Nephron progenitor cell (in vitro differentiated cells): ENCODE data around the gene MYLK4.

ENCODE experiments used
- DNase-seq: peaks from one replicate; pipeline ENCODE4 v3.0.0; 2021
- H3K27ac Mint-ChIP-seq: 2 replicates; pipeline ENCODE4 v1.8.0; 2021; ENCODE audit warnings: mild to moderate bottlenecking, moderate library complexity, mixed read lengths
- H3K27me3 Mint-ChIP-seq: 2 replicates; pipeline ENCODE4 v1.8.0; 2021; ENCODE audit warnings: mild to moderate bottlenecking, low read depth, mixed read lengths; ENCODE audit not compliant: poor library complexity
- H3K36me3 Mint-ChIP-seq: 2 replicates; pipeline ENCODE4 v1.8.0; 2021; ENCODE audit warnings: low read depth, mixed read lengths
- H3K4me1 Mint-ChIP-seq: 2 replicates; pipeline ENCODE4 v1.8.0; 2021; ENCODE audit warnings: mixed read lengths
- H3K4me3 Mint-ChIP-seq: 2 replicates; pipeline ENCODE4 v1.8.0; 2021; ENCODE audit warnings: mild to moderate bottlenecking, moderate library complexity, mixed read lengths
- H3K9me3 Mint-ChIP-seq: 2 replicates; pipeline ENCODE4 v1.8.0; 2021; ENCODE audit warnings: mild to moderate bottlenecking, moderate library complexity, mixed read lengths
- TF ChIP-seq, protein P1 (sequence below): fragments of 200-600 bp; sonication (generic); IDR thresholded peaks from 2 replicates; pipeline ENCODE4 v1.5.0; 2021; ENCODE audit warnings: antibody characterized with exemption

MYLK4 gene

DNA sequence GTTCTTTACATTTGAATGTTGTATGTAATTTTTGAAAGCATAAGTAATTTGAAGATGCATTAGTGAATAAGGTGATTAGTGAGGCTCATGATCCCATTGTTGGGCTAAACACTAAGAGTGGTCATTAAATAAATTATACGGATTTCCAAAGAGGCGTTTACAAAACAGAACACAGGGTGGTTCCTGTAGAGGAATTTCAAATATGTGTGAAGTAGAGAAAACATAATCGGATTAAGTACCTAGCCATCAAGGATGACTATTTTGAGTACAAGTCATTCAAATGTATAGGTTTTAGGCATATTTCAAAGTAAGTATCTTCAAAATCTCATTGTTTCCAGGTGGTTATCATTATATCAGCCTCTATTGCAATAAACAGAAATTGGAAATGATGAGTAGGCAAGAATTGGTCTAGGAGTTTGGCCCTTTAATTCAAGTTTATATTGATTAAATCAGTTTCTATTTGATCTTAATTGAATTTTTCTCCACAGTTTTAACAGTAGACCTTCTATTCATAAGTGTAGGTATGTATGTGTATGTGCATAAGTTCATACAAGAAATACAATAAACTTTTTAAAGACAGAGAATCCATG, 94.8 kb downstream of the MYLK4 start:
- H3K36me3 Mint-ChIP-seq, result no peaks in the 10 kb centered on the region
- H3K4me1 Mint-ChIP-seq, result no peaks in the 10 kb centered on the region
- no peak overlapping the region for H3K4me3 Mint-ChIP-seq
- peaks cover 6% of the 10 kb centered on the region for H3K27me3 Mint-ChIP-seq
- no peak overlapping the region for H3K27ac Mint-ChIP-seq
- no peak for DNase-seq
- peaks cover 21% of the 10 kb centered on the region for H3K9me3 Mint-ChIP-seq
- TF ChIP-seq, protein P1, sequence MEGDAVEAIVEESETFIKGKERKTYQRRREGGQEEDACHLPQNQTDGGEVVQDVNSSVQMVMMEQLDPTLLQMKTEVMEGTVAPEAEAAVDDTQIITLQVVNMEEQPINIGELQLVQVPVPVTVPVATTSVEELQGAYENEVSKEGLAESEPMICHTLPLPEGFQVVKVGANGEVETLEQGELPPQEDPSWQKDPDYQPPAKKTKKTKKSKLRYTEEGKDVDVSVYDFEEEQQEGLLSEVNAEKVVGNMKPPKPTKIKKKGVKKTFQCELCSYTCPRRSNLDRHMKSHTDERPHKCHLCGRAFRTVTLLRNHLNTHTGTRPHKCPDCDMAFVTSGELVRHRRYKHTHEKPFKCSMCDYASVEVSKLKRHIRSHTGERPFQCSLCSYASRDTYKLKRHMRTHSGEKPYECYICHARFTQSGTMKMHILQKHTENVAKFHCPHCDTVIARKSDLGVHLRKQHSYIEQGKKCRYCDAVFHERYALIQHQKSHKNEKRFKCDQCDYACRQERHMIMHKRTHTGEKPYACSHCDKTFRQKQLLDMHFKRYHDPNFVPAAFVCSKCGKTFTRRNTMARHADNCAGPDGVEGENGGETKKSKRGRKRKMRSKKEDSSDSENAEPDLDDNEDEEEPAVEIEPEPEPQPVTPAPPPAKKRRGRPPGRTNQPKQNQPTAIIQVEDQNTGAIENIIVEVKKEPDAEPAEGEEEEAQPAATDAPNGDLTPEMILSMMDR, result no peak

DNA sequence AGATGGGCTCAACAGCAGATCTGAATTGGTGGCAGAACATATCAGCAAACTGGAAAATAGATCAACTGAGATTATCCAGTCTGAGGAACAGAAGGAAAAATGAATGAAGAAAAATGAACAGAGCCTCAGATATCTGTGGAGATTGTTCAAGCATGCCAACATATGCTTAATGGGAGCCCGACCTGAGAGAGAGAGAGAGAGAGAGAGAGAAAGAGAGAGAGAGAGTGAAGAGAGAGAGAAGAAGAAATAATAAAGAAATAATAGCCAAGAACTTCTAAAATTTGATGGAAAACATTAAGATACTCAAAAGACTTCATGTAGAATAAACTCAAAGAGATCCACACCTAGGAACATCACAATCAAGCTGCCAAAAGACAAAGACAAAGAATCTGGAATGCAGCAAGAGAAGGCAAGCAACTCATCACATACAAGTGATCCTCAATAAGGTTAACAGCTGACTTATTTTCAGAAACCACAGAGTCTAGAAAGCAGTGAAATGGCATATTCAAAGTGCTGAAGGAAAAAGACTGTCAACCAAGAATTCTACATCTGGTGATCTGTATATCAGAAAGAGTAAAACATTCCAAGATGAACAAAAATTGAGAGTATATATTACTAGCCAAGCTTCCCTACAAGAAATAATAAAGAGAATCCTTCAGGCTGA, 97.2 kb downstream of the MYLK4 start:
- no peak for DNase-seq
- TF ChIP-seq, protein P1, result no peak
- Mint-ChIP-seq H3K27me3 (peaks cover 6% of the 10 kb centered on the region), H3K27ac (no peak overlapping the region), H3K9me3 (peaks cover 25% of the 10 kb centered on the region), H3K36me3 (no peaks in the 10 kb centered on the region), H3K4me1 (no peaks in the 10 kb centered on the region), H3K4me3 (no peak overlapping the region)

DNA sequence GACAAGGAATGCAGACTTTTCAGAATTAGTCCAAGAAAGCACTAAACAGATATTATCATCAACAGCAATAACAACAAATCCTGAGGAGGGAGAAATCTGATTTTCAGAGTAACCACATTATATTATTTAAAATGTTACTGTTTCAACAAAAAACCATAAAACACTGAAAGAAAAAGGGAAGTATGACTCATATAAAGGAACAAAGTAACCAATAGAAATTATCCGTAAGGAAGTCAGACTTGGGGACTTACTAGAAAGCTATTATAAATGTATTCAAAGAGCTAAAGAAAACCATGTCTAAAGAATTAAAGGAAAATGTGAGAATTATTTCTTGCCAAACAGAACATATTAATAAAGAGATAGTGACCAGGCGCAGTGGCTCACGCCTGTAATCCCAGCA, 98.1 kb downstream of the MYLK4 start:
- H3K27ac Mint-ChIP-seq, result no peak overlapping the region
- DNase-seq, result no peak
- no peaks in the 10 kb centered on the region for H3K4me1 Mint-ChIP-seq
- H3K36me3 Mint-ChIP-seq, result no peaks in the 10 kb centered on the region
- TF ChIP-seq, protein P1, result no peak
- H3K4me3 Mint-ChIP-seq, result no peak overlapping the region
- peaks cover 6% of the 10 kb centered on the region for H3K27me3 Mint-ChIP-seq
- peaks cover 25% of the 10 kb centered on the region for H3K9me3 Mint-ChIP-seq

DNA sequence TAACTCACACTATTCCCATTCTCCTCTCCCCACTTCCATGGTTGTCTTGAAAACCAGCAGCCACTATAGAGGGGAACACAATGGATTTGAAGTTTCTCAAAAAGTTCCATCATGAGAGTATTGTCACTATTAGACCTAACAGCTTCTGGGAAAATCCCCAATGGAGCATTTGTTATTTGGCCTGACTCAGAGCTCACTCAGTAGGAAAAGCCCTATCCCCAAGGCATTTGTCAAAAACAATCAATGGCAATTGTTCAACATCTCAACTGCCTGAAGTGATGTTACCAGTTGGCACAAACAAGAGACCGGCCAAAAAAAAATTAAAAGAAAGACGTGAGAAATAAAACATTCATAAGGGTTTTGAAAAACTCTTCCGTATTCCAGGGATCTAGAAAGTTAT, 98.8 kb downstream of the MYLK4 start:
- no peak for DNase-seq
- peaks cover 6% of the 10 kb centered on the region for H3K27me3 Mint-ChIP-seq
- TF ChIP-seq, protein P1, result no peak
- H3K4me3 Mint-ChIP-seq, result no peak overlapping the region
- no peaks in the 10 kb centered on the region for H3K4me1 Mint-ChIP-seq
- peaks cover 25% of the 10 kb centered on the region for H3K9me3 Mint-ChIP-seq
- no peaks in the 10 kb centered on the region for H3K36me3 Mint-ChIP-seq
- no peak overlapping the region for H3K27ac Mint-ChIP-seq

DNA sequence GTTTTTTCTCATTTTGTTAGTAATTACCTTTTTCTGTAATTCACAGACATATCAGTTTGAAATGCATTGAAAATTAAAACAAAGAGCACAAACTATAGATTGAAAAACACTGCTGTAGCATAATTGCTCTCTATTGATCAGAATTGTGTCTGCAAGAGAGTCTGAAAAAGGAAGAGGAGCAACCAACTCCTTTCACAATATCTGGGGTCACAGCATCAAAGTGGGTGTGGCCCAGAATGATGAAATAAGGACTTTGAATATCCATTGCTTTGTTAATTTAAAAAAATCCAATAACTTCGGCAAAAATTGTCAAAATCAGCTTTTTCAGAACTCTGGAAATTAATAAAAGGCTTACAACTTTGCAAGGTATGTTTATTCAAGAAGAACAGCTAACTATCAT, 99.2 kb downstream of the MYLK4 start:
- Mint-ChIP-seq H3K9me3 (peaks cover 25% of the 10 kb centered on the region), H3K4me1 (no peaks in the 10 kb centered on the region), H3K27me3 (peaks cover 6% of the 10 kb centered on the region), H3K27ac (no peak overlapping the region), H3K36me3 (no peaks in the 10 kb centered on the region), H3K4me3 (no peak overlapping the region)
- TF ChIP-seq, protein P1, result no peak
- DNase-seq, result no peak

DNA sequence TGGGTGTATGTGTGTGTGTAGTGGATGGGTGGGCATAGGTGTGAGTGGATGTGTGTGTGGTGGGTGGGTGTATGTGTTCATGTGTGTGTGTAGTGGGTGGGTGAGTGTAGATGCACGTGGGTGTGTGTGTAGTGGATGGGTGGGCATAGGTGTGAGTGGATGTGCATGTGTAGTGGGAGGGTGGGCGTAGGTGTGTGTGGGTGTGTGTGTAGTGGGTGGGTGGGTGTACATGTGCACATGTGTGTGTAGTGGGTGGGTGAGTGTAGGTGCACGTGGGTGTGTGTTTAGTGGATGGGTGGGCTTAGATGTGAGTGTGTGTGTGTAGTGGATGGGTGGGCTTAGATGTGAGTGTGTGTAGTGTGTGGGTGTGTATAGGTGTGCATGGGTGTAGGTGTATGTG, 104.4 kb downstream of the MYLK4 start:
- Mint-ChIP-seq H3K4me3 (no peak overlapping the region), H3K36me3 (no peaks in the 10 kb centered on the region), H3K27ac (no peak overlapping the region), H3K9me3 (peaks cover 4% of the 10 kb centered on the region), H3K27me3 (peaks cover 8% of the 10 kb centered on the region), H3K4me1 (peaks cover 9% of the 10 kb centered on the region)
- TF ChIP-seq, protein P1, result no peak
- no peak for DNase-seq
